DND-41 (cell line): ENCODE results near the gene SLC24A3.

Experiments
- ATAC-seq: fragments of 200-7000 bp; cut with Tn5 transposase; 3 replicates; pipeline ENCODE4 v1.9.1; 2021; ENCODE audit warnings: low read depth; ENCODE audit not compliant: insufficient read depth
- DNase-seq: peaks from one replicate; pipeline ENCODE4 v3.0.0-alpha.2; 2020
- H2AFZ ChIP-seq: 2 replicates; pipeline ENCODE4 v1.6.0; 2012; ENCODE audit warnings: low read depth, low read length
- H3K27ac ChIP-seq: 2 replicates; pipeline ENCODE4 v1.5.1; 2012; ENCODE audit warnings: low read length, inconsistent platforms
- H3K27me3 ChIP-seq: fragments of 200-600 bp; sonication (generic); 2 replicates; pipeline ENCODE4 v1.6.0; 2012; ENCODE audit warnings: low read length, mild to moderate bottlenecking, inconsistent platforms; ENCODE audit not compliant: insufficient read depth, poor library complexity
- H3K36me3 ChIP-seq: 2 replicates; pipeline ENCODE4 v1.5.1; 2012; ENCODE audit warnings: low read length, inconsistent platforms; ENCODE audit not compliant: insufficient read depth
- H3K4me1 ChIP-seq: 2 replicates; pipeline ENCODE4 v1.5.1; 2012; ENCODE audit warnings: mild to moderate bottlenecking, low read length; ENCODE audit not compliant: insufficient read depth
- H3K4me2 ChIP-seq: 2 replicates; pipeline ENCODE4 v1.6.0; 2012; ENCODE audit warnings: mild to moderate bottlenecking, moderate library complexity, low read length, inconsistent platforms; ENCODE audit not compliant: insufficient read depth
- H3K4me3 ChIP-seq, 2 experiments: fragments of 200-600 bp in 1 of 2; shearing (Covaris generic) in 1 of 2; 2 replicates each; pipeline ENCODE4 v1.5.1; 2012 to 2016; ENCODE audit warnings: inconsistent platforms in 2 of 2, low read length in 2 of 2, mild to moderate bottlenecking in 2 of 2, low read depth in 1 of 2, moderate library complexity in 1 of 2
- H3K79me2 ChIP-seq: 2 replicates; pipeline ENCODE4 v1.6.0; 2012; ENCODE audit warnings: low read length, inconsistent platforms; ENCODE audit not compliant: insufficient read depth
- H3K9ac ChIP-seq: 2 replicates; pipeline ENCODE4 v1.6.0; 2012; ENCODE audit warnings: low read depth, mild to moderate bottlenecking, inconsistent platforms, low read length, moderate library complexity
- H3K9me3 ChIP-seq: 2 replicates; pipeline ENCODE4 v1.5.1; 2012; ENCODE audit warnings: low read length, moderate library complexity, mild to moderate bottlenecking, inconsistent platforms; ENCODE audit not compliant: insufficient read depth, severe bottlenecking
- H4K20me1 ChIP-seq: 2 replicates; pipeline ENCODE4 v1.6.0; 2012; ENCODE audit warnings: low read length; ENCODE audit not compliant: insufficient read depth
- CTCF ChIP-seq: IDR thresholded peaks from 2 replicates; pipeline ENCODE4 v1.5.1; 2012; ENCODE audit warnings: borderline replicate concordance, low read length, moderate library complexity, mild to moderate bottlenecking; ENCODE audit not compliant: poor library complexity, severe bottlenecking; ENCODE audit errors: extremely low read depth
- EZH2 ChIP-seq: IDR thresholded peaks from 3 replicates; pipeline ENCODE4 v1.6.1; 2012; ENCODE audit warnings: borderline replicate concordance, low read depth, mild to moderate bottlenecking, moderate library complexity, low read length, inconsistent platforms; ENCODE audit not compliant: severe bottlenecking

Gene SLC24A3

GRCh38 chr20:19232997-19233794 lies 20.8 kb downstream of the SLC24A3 start:
- no peak overlapping the region for H3K4me3 ChIP-seq
- no peak overlapping the region for H2AFZ ChIP-seq
- no peaks in the 10 kb centered on the region for H3K79me2 ChIP-seq
- no peak overlapping the region for H3K4me2 ChIP-seq
- H3K4me1 ChIP-seq = no peaks in the 10 kb centered on the region
- peaks cover 6% of the 10 kb centered on the region for H3K27me3 ChIP-seq
- DNase-seq (no peak), ATAC-seq (no peak)
- no peak overlapping the region for H3K27ac ChIP-seq
- no peaks in the 10 kb centered on the region for H4K20me1 ChIP-seq
- no peaks in the 10 kb centered on the region for H3K9me3 ChIP-seq
- no peak overlapping the region for H3K9ac ChIP-seq
- H3K36me3 ChIP-seq = no peaks in the 10 kb centered on the region
- TF ChIP-seq CTCF (no peak), EZH2 (no peak)

- Histone ChIP-seq H3K4me1 (no peaks in the 10 kb centered on the region), H4K20me1 (no peaks in the 10 kb centered on the region), H3K9me3 (no peaks in the 10 kb centered on the region), H3K79me2 (no peaks in the 10 kb centered on the region), H3K27ac (no peak overlapping the region), H3K9ac (no peak overlapping the region), H3K4me3 (no peak overlapping the region), H3K4me2 (no peak overlapping the region), H3K36me3 (no peaks in the 10 kb centered on the region), H3K27me3 (peaks cover 3% of the 10 kb centered on the region), H2AFZ (no peak overlapping the region)
- DNase-seq (no peak), ATAC-seq (no peak)
- TF ChIP-seq CTCF = no peak
- TF ChIP-seq EZH2 = no peak
Measured at GRCh38 chr20:19236371-19237055, 24.1 kb downstream of the SLC24A3 start.

- H3K27me3 ChIP-seq = no peaks in the 10 kb centered on the region
Measured at GRCh38 chr20:19241440-19241839, 29.0 kb downstream of the SLC24A3 start.

More at GRCh38 chr20:19241440-19241839, 29.0 kb downstream of the SLC24A3 start:
- H3K9ac ChIP-seq = no peak overlapping the region
- DNase-seq (no peak), ATAC-seq (no peak)
- H3K4me2 ChIP-seq = no peak overlapping the region
- TF ChIP-seq EZH2 (no peak), CTCF (no peak)
- H3K4me3 ChIP-seq = no peak overlapping the region
- H3K9me3 ChIP-seq = no peaks in the 10 kb centered on the region
- H3K36me3 ChIP-seq = no peaks in the 10 kb centered on the region
- no peaks in the 10 kb centered on the region for H4K20me1 ChIP-seq
- no peak overlapping the region for H2AFZ ChIP-seq
- no peaks in the 10 kb centered on the region for H3K4me1 ChIP-seq
- H3K79me2 ChIP-seq = no peaks in the 10 kb centered on the region
- no peak overlapping the region for H3K27ac ChIP-seq
